ENCODE results near the gene CTTN.

Gene CTTN

GRCh38 chr11:70435765-70436500, 37.6 kb downstream of the CTTN start:
- no peak overlapping the region for H3K4me3 ChIP-seq (ENCODE audit: low read length)
- DNase-seq (ENCODE audit: low read depth): no peak
- TF ChIP-seq CTCF (IDR thresholded peaks at IDR 0.05; ENCODE audit: insufficient read depth, low read depth, low read length, missing control alignments): no peak

GRCh38 chr11:70436501-70436860, 38.2 kb downstream of the CTTN start:
- no peak overlapping the region for H3K4me3 ChIP-seq (ENCODE audit: low read length)
- TF ChIP-seq CTCF (IDR thresholded peaks at IDR 0.05; ENCODE audit: insufficient read depth, low read depth, low read length, missing control alignments): no peak
- no peak for DNase-seq (ENCODE audit: low read depth)

- no peak for TF ChIP-seq CTCF (IDR thresholded peaks at IDR 0.05; ENCODE audit: insufficient read depth, low read depth, low read length, missing control alignments)
- no peak for DNase-seq (ENCODE audit: low read depth)
- H3K4me3 ChIP-seq (ENCODE audit: low read length): no peak overlapping the region
Observed at GRCh38 chr11:70437111-70437784, 38.9 kb downstream of the CTTN start.

- no peak for TF ChIP-seq CTCF (IDR thresholded peaks at IDR 0.05; ENCODE audit: insufficient read depth, low read depth, low read length, missing control alignments)
- H3K4me3 ChIP-seq (ENCODE audit: low read length): no peak overlapping the region
- DNase-seq (ENCODE audit: low read depth): no peak
Observed at GRCh38 chr11:70440206-70440605, 41.9 kb downstream of the CTTN start.

GRCh38 chr11:70443773-70444030, 45.4 kb downstream of the CTTN start:
- no peak for DNase-seq (ENCODE audit: low read depth)
- H3K4me3 ChIP-seq (ENCODE audit: low read length): no peak overlapping the region
- TF ChIP-seq CTCF (IDR thresholded peaks at IDR 0.05; ENCODE audit: insufficient read depth, low read depth, low read length, missing control alignments): no peak

- no peak for DNase-seq (ENCODE audit: low read depth)
- H3K4me3 ChIP-seq (ENCODE audit: low read length): no peak overlapping the region
- no peak for TF ChIP-seq CTCF (IDR thresholded peaks at IDR 0.05; ENCODE audit: insufficient read depth, low read depth, low read length, missing control alignments)
Observed at GRCh38 chr11:70445091-70445490, 46.8 kb downstream of the CTTN start.

GRCh38 chr11:70445605-70446004, 47.3 kb downstream of the CTTN start:
- H3K4me3 ChIP-seq (ENCODE audit: low read length): no peak overlapping the region
- no peak for TF ChIP-seq CTCF (IDR thresholded peaks at IDR 0.05; ENCODE audit: insufficient read depth, low read depth, low read length, missing control alignments)
- no peak for DNase-seq (ENCODE audit: low read depth)

Data from epithelial cell of esophagus (primary cell).